H9 (cell line): Measurements from ENCODE around the gene H6PD. TPM values are rescaled to one million over a fixed set of nuclear protein-coding genes. Genes with fewer than 3 reads are reported as not detected.

Experiments
- DNase-seq: peaks from one replicate; pipeline ENCODE4 v3.0.0-alpha.2; 2017
- H2AFZ ChIP-seq: one replicate; pipeline ENCODE4 v1.6.1; 2013; ENCODE audit warnings: mild to moderate bottlenecking, low read length, control low read depth, moderate library complexity
- H2AK5ac ChIP-seq: 2 replicates; pipeline ENCODE4 v1.6.1; 2013; ENCODE audit warnings: low read length, control low read depth, mixed read lengths; ENCODE audit not compliant: insufficient read length
- H2BK120ac ChIP-seq: one replicate; pipeline ENCODE4 v1.6.1; 2013; ENCODE audit warnings: low read depth, mild to moderate bottlenecking, low read length, control low read depth, inconsistent platforms; ENCODE audit not compliant: poor library complexity, severe bottlenecking
- H2BK12ac ChIP-seq: 2 replicates; pipeline ENCODE4 v1.6.1; 2013; ENCODE audit warnings: low read length, control low read depth, mixed read lengths, low read depth; ENCODE audit not compliant: insufficient read length
- H2BK15ac ChIP-seq: 2 replicates; pipeline ENCODE4 v1.6.1; 2013; ENCODE audit warnings: low read depth, low read length, control low read depth
- H2BK20ac ChIP-seq: one replicate; pipeline ENCODE4 v1.6.1; 2013; ENCODE audit warnings: low read depth, mild to moderate bottlenecking, low read length, control low read depth, inconsistent platforms; ENCODE audit not compliant: poor library complexity, severe bottlenecking
- H2BK5ac ChIP-seq: 2 replicates; pipeline ENCODE4 v1.6.1; 2013; ENCODE audit warnings: low read length, control low read depth, mixed read lengths; ENCODE audit not compliant: insufficient read length
- H3K14ac ChIP-seq: 2 replicates; pipeline ENCODE4 v1.6.1; 2013; ENCODE audit warnings: low read length, control low read depth; ENCODE audit not compliant: insufficient read depth
- H3K18ac ChIP-seq: 2 replicates; pipeline ENCODE4 v1.6.1; 2013; ENCODE audit warnings: low read depth, mild to moderate bottlenecking, mixed read lengths, low read length, control low read depth; ENCODE audit not compliant: insufficient read length
- H3K23ac ChIP-seq: 2 replicates; pipeline ENCODE4 v1.6.1; 2013; ENCODE audit warnings: low read length, control low read depth, mixed read lengths, low read depth; ENCODE audit not compliant: insufficient read length
- H3K23me2 ChIP-seq: 2 replicates; pipeline ENCODE4 v1.6.1; 2013; ENCODE audit warnings: low read depth, mild to moderate bottlenecking, mixed read lengths, low read length, control low read depth; ENCODE audit not compliant: insufficient read length, poor library complexity, severe bottlenecking
- H3K27ac ChIP-seq: 2 replicates; pipeline ENCODE4 v1.5.1; 2013; ENCODE audit warnings: low read length, control low read depth, mixed read lengths, low read depth; ENCODE audit not compliant: insufficient read length
- H3K27me3 ChIP-seq: 2 replicates; pipeline ENCODE4 v1.6.1; 2013; ENCODE audit warnings: low read length, control low read depth, inconsistent platforms; ENCODE audit not compliant: insufficient read depth
- H3K4ac ChIP-seq: 2 replicates; pipeline ENCODE4 v1.6.1; 2013; ENCODE audit warnings: low read depth, mild to moderate bottlenecking, control low read depth, inconsistent platforms, low read length, moderate library complexity
- H3K4me1 ChIP-seq: 2 replicates; pipeline ENCODE4 v1.6.1; 2013; ENCODE audit warnings: low read length, control low read depth, inconsistent platforms; ENCODE audit not compliant: insufficient read depth
- H3K4me2 ChIP-seq: 2 replicates; pipeline ENCODE4 v1.6.1; 2013; ENCODE audit warnings: low read length, control low read depth, mixed read lengths; ENCODE audit not compliant: insufficient read length, insufficient read depth
- H3K56ac ChIP-seq: 2 replicates; pipeline ENCODE4 v1.6.1; 2013; ENCODE audit warnings: low read depth, mild to moderate bottlenecking, mixed read lengths, low read length, control low read depth; ENCODE audit not compliant: insufficient read length
- H3K79me1 ChIP-seq: 2 replicates; pipeline ENCODE4 v1.6.1; 2013; ENCODE audit warnings: low read depth, mild to moderate bottlenecking, moderate library complexity, low read length, control low read depth, inconsistent platforms; ENCODE audit not compliant: insufficient read depth, poor library complexity, severe bottlenecking
- H3K79me2 ChIP-seq: 2 replicates; pipeline ENCODE4 v1.6.1; 2013; ENCODE audit warnings: low read length, control low read depth, inconsistent platforms; ENCODE audit not compliant: insufficient read depth
- H3K9ac ChIP-seq: 2 replicates; pipeline ENCODE4 v1.6.1; 2013; ENCODE audit warnings: low read length, control low read depth, mixed read lengths; ENCODE audit not compliant: insufficient read length; ENCODE audit errors: extremely low read depth
- H3K9me3 ChIP-seq: one replicate; pipeline ENCODE4 v1.6.1; 2013; ENCODE audit warnings: low read depth, low read length, inconsistent platforms; ENCODE audit not compliant: control insufficient read depth
- H3T11ph ChIP-seq: one replicate; pipeline ENCODE4 v1.6.1; 2013; ENCODE audit warnings: mild to moderate bottlenecking, low read length, control low read depth, inconsistent platforms
- H4K20me1 ChIP-seq: one replicate; pipeline ENCODE4 v1.6.1; 2013; ENCODE audit not compliant: control insufficient read depth, insufficient read length, insufficient read depth
- H4K5ac ChIP-seq: 2 replicates; pipeline ENCODE4 v1.6.1; 2013; ENCODE audit warnings: low read depth, mild to moderate bottlenecking, mixed read lengths, low read length, control low read depth; ENCODE audit not compliant: insufficient read length
- H4K8ac ChIP-seq: replicated peaks from 2 replicates; pipeline ENCODE4 v1.6.1; 2013; ENCODE audit warnings: low read length, control low read depth, mixed read lengths, low read depth; ENCODE audit not compliant: insufficient read length
- H4K91ac ChIP-seq: 2 replicates; pipeline ENCODE4 v1.6.1; 2013; ENCODE audit warnings: low read depth, mild to moderate bottlenecking, moderate library complexity, mixed read lengths, low read length, control low read depth; ENCODE audit not compliant: insufficient read length
- H3K27ac Mint-ChIP-seq, 3 experiments: 2 replicates in 2 of 3; 3 replicates in 1 of 3; pipeline ENCODE4 v1.8.0; 2020 to 2021; ENCODE audit warnings: mixed read lengths in 3 of 3, mild to moderate bottlenecking in 1 of 3, moderate library complexity in 1 of 3
- H3K27me3 Mint-ChIP-seq: 2 replicates; pipeline ENCODE4 v1.8.0; 2021; ENCODE audit warnings: low read depth, mild to moderate bottlenecking, moderate library complexity, mixed read lengths
- H3K36me3 Mint-ChIP-seq, 3 experiments: 2 replicates in 2 of 3; 3 replicates in 1 of 3; pipeline ENCODE4 v1.8.0; 2020 to 2021; ENCODE audit warnings: low read depth in 3 of 3, mixed read lengths in 3 of 3; ENCODE audit not compliant: insufficient read depth in 1 of 3
- H3K4me1 Mint-ChIP-seq, 2 experiments: 2 replicates each; pipeline ENCODE4 v1.8.0; 2020; ENCODE audit warnings: mixed read lengths in 2 of 2
- H3K4me3 Mint-ChIP-seq, 2 experiments: 2 replicates in 1 of 2; 3 replicates in 1 of 2; pipeline ENCODE4 v1.8.0; 2020 to 2021; ENCODE audit warnings: mild to moderate bottlenecking in 2 of 2, mixed read lengths in 2 of 2, moderate library complexity in 1 of 2
- H3K9me3 Mint-ChIP-seq, 2 experiments: 2 replicates in 1 of 2; 3 replicates in 1 of 2; pipeline ENCODE4 v1.8.0; 2020; ENCODE audit warnings: mild to moderate bottlenecking in 2 of 2, mixed read lengths in 2 of 2, moderate library complexity in 1 of 2
- CTCF ChIP-seq: fragments of 200-600 bp; sonication (generic); conservative IDR thresholded peaks from 3 replicates; pipeline ENCODE4 v1.8.0; 2021; ENCODE audit warnings: antibody characterized with exemption, mild to moderate bottlenecking
- WGBS: extraction: QIAGEN DNeasy Blood & Tissue Kit; methylation state at CpG from one replicate; pipeline ENCODE4 v1.1.7; 2013; ENCODE audit warnings: missing lambda C conversion rate, low lambda C conversion rate, mixed read lengths; ENCODE audit not compliant: insufficient read length; ENCODE audit errors: extremely low coverage; 5-methylcytosine and 5-hydroxymethylcytosine counted together
- total RNA-seq: library from RNA; stranded (reverse); gene quantifications from 2 replicates; pipeline ENCODE4 v1.2.1, GENCODE V29; 2021

The H6PD gene
- total RNA-seq, 1 experiment from 2014 or later: 7.9 TPM

- Histone ChIP-seq H3K14ac (no peak overlapping the region), H3K18ac (no peak overlapping the region), H3K4me2 (no peak overlapping the region), H4K91ac (peak overlapping the region; percentile 65), H3K23ac (no peak overlapping the region), H2BK120ac (no peak overlapping the region), H2AFZ (no peak overlapping the region), H2AK5ac (no peak overlapping the region), H3K9me3 (no peaks in the 10 kb centered on the region), H3K4me1 (peaks cover 7% of the 10 kb centered on the region), H3K27me3 (no peaks in the 10 kb centered on the region), H2BK15ac (no peak overlapping the region), H4K5ac (no peak overlapping the region), H3K9ac (no peak overlapping the region), H3K27ac (no peak overlapping the region), H4K20me1 (no peaks in the 10 kb centered on the region), H2BK12ac (no peak overlapping the region), H3K79me1 (no peaks in the 10 kb centered on the region), H3K79me2 (no peaks in the 10 kb centered on the region), H2BK5ac (no peak overlapping the region), H3K4ac (no peak overlapping the region), H4K8ac (no peak overlapping the region), H2BK20ac (no peak overlapping the region), H3K56ac (no peak overlapping the region), H3T11ph (no peak overlapping the region), H3K23me2 (peaks cover 4% of the 10 kb centered on the region)
- no CpG with 5 or more reads among the region's 3 CpGs for WGBS
- TF ChIP-seq CTCF: no peak
- no peak for DNase-seq
- Mint-ChIP-seq H3K27me3 (no peaks in the 10 kb centered on the region), H3K9me3 (no peaks in the 10 kb centered on the region), H3K36me3 (no peaks in the 10 kb centered on the region; a peak in 1 of 7 replicates), H3K4me3 (no peak overlapping the region; a peak in 1 of 5 replicates), H3K4me1 (peaks cover 30 to 55% of the 10 kb centered on the region in 2 experiments), H3K27ac (no peak overlapping the region)
These were observed 14.6 kb downstream of the H6PD start for GRCh38 chr1:9249263-9249533.
